H1 (cell line): ENCODE data around the gene F11. TPM values are rescaled to one million over a fixed set of nuclear protein-coding genes. Genes with fewer than 3 reads are reported as not detected.
A peak's percentile ranks its signal among the peaks of the same experiment; 100 is the strongest.

ENCODE experiments used
- CTCF ChIA-PET: fragments of 300-600 bp; sonication (Branson Sonifier 250); formaldehyde crosslinking; loops from one replicate; lab custom pipeline; 2021; ENCODE audit not compliant: partially characterized antibody; lab: Charles Lee
- POLR2A ChIA-PET: fragments of 300-600 bp; sonication (Branson Sonifier 250); formaldehyde crosslinking; loops from one replicate; lab custom pipeline; 2021; ENCODE audit warnings: inconsistent platforms; ENCODE audit not compliant: partially characterized antibody; lab: Charles Lee
- DNase-seq, 2 experiments: peaks; one replicate each; pipeline versions ENCODE4 v3.0.0 to v3.0.0-alpha.2; 2010 to 2022; ENCODE audit warnings: low spot score in 2 of 2, low read depth in 1 of 2, mixed read lengths in 1 of 2
- FAIRE-seq: peaks from 2 replicates; lab custom pipeline; 2011; peaks lifted over from hg19 to GRCh38; lab: Jason Lieb, UNC
- H2AFZ ChIP-seq: 2 replicates; pipeline ENCODE4 v1.8.1; 2012; ENCODE audit warnings: low read length, inconsistent platforms
- H2AK5ac ChIP-seq: 2 replicates; pipeline ENCODE4 v1.6.1; 2013; ENCODE audit warnings: low read depth, low read length
- H2BK120ac ChIP-seq: replicated peaks from 2 replicates; pipeline ENCODE3; 2013; ENCODE audit warnings: low read depth, low read length, inconsistent platforms
- H2BK12ac ChIP-seq: 2 replicates; pipeline ENCODE4 v1.6.1; 2013; ENCODE audit warnings: low read depth, low read length
- H2BK15ac ChIP-seq: 2 replicates; pipeline ENCODE4 v1.6.1; 2013; ENCODE audit warnings: low read length
- H2BK20ac ChIP-seq: 2 replicates; pipeline ENCODE4 v1.6.1; 2013; ENCODE audit warnings: low read length
- H2BK5ac ChIP-seq: 2 replicates; pipeline ENCODE4 v1.6.1; 2013; ENCODE audit warnings: low read depth, low read length
- H3K14ac ChIP-seq: 2 replicates; pipeline ENCODE4 v1.6.1; 2013; ENCODE audit warnings: inconsistent platforms; ENCODE audit not compliant: insufficient read length
- H3K18ac ChIP-seq: 2 replicates; pipeline ENCODE4 v1.6.1; 2013; ENCODE audit warnings: low read length; ENCODE audit errors: extremely low read depth
- H3K23ac ChIP-seq: 2 replicates; pipeline ENCODE4 v1.6.1; 2013; ENCODE audit warnings: inconsistent platforms; ENCODE audit not compliant: insufficient read length
- H3K23me2 ChIP-seq: 2 replicates; pipeline ENCODE4 v1.6.1; 2013; ENCODE audit warnings: low read depth, low read length
- H3K27ac ChIP-seq: 2 replicates; pipeline ENCODE4 v1.6.1; 2011; ENCODE audit warnings: low read depth, low read length, inconsistent platforms
- H3K27me3 ChIP-seq, 4 experiments: replicated peaks in 1 of 4; 1 replicate in 1 of 4; 2 replicates in 3 of 4; pipeline versions ENCODE4 v1.6.1 to v1.8.1; 2011 to 2013; ENCODE audit warnings: low read length in 3 of 4, mild to moderate bottlenecking in 3 of 4, inconsistent platforms in 2 of 4, mixed read lengths in 2 of 4, moderate library complexity in 1 of 4; ENCODE audit not compliant: control insufficient read depth in 3 of 4, insufficient read depth in 3 of 4; ENCODE audit errors: extremely low read depth in 1 of 4
- H3K36me3 ChIP-seq, 4 experiments: 2 replicates each; pipeline versions ENCODE4 v1.6.1 to v1.8.1; 2011 to 2013; ENCODE audit warnings: mild to moderate bottlenecking in 4 of 4, low read length in 3 of 4, moderate library complexity in 2 of 4, control low read depth in 1 of 4, inconsistent platforms in 1 of 4; ENCODE audit not compliant: insufficient read depth in 4 of 4, control insufficient read depth in 2 of 4
- H3K4ac ChIP-seq: replicated peaks from 2 replicates; pipeline ENCODE3; 2013; ENCODE audit warnings: low read length, low read depth, mixed read lengths, inconsistent platforms; ENCODE audit not compliant: insufficient read length
- H3K4me1 ChIP-seq, 4 experiments: replicated peaks in 1 of 4; 1 replicate in 1 of 4; 2 replicates in 3 of 4; pipeline versions ENCODE4 v1.6.1 to v1.8.1; 2011 to 2013; ENCODE audit warnings: low read length in 3 of 4, inconsistent platforms in 2 of 4, mixed read lengths in 1 of 4; ENCODE audit not compliant: insufficient read depth in 4 of 4, control insufficient read depth in 3 of 4
- H3K4me2 ChIP-seq, 2 experiments: 2 replicates each; pipeline versions ENCODE4 v1.6.1 to v1.8.1; 2011 to 2013; ENCODE audit warnings: low read depth in 2 of 2, low read length in 2 of 2, control low read depth in 1 of 2, inconsistent platforms in 1 of 2, mild to moderate bottlenecking in 1 of 2; ENCODE audit not compliant: insufficient read depth in 1 of 2
- H3K4me3 ChIP-seq, 4 experiments: fragments of 200-600, 300-600 bp in 1 of 4; sonication (generic), shearing (Covaris generic), sonication (Bioruptor Twin) in 1 of 4; 2 replicates each; pipeline versions ENCODE4 v1.5.1 to v1.8.1; 2011 to 2016; ENCODE audit warnings: low read length in 4 of 4, low read depth in 3 of 4, control low read depth in 2 of 4, inconsistent platforms in 2 of 4, mild to moderate bottlenecking in 2 of 4, mixed read lengths in 1 of 4, moderate library complexity in 1 of 4; ENCODE audit not compliant: insufficient read depth in 2 of 4; ENCODE audit errors: extremely low read depth in 1 of 4
- H3K56ac ChIP-seq: replicated peaks from 2 replicates; pipeline ENCODE3; 2013; ENCODE audit warnings: low read depth, mild to moderate bottlenecking, mixed read lengths, low read length, inconsistent platforms; ENCODE audit not compliant: insufficient read length
- H3K79me1 ChIP-seq: 2 replicates; pipeline ENCODE4 v1.6.1; 2013; ENCODE audit warnings: low read depth, low read length, control low read depth
- H3K79me2 ChIP-seq, 2 experiments: 2 replicates each; pipeline versions ENCODE4 v1.6.1 to v1.8.1; 2012 to 2013; ENCODE audit warnings: low read length in 2 of 2, mild to moderate bottlenecking in 2 of 2, inconsistent platforms in 1 of 2; ENCODE audit not compliant: insufficient read depth in 2 of 2, control insufficient read depth in 1 of 2
- H3K9ac ChIP-seq, 4 experiments: replicated peaks in 1 of 4; 1 replicate in 1 of 4; 2 replicates in 3 of 4; pipeline versions ENCODE4 v1.6.1 to v1.8.1; 2011 to 2013; ENCODE audit warnings: low read depth in 3 of 4, low read length in 3 of 4, control low read depth in 2 of 4, mild to moderate bottlenecking in 2 of 4, moderate library complexity in 2 of 4, inconsistent platforms in 1 of 4; ENCODE audit errors: extremely low read depth in 1 of 4
- H3K9me3 ChIP-seq, 2 experiments: 2 replicates each; pipeline versions ENCODE4 v1.6.1 to v1.8.1; 2012 to 2013; ENCODE audit warnings: mild to moderate bottlenecking in 2 of 2, moderate library complexity in 2 of 2, control low read depth in 1 of 2, inconsistent platforms in 1 of 2, low read depth in 1 of 2, low read length in 1 of 2, mixed read lengths in 1 of 2; ENCODE audit not compliant: insufficient read depth in 2 of 2
- H4K20me1 ChIP-seq, 2 experiments: replicated peaks in 1 of 2; 2 replicates each; pipeline versions ENCODE3 to v1.8.1; 2011 to 2013; ENCODE audit warnings: inconsistent platforms in 2 of 2, low read length in 2 of 2, mild to moderate bottlenecking in 1 of 2; ENCODE audit not compliant: insufficient read depth in 2 of 2, control insufficient read depth in 1 of 2
- H4K5ac ChIP-seq: 2 replicates; pipeline ENCODE4 v1.6.1; 2013; ENCODE audit warnings: low read length, low read depth, mixed read lengths, inconsistent platforms; ENCODE audit not compliant: insufficient read length
- H4K8ac ChIP-seq: 2 replicates; pipeline ENCODE4 v1.8.0; 2013; ENCODE audit warnings: mild to moderate bottlenecking, moderate library complexity, low read length, inconsistent platforms; ENCODE audit not compliant: insufficient read depth; ENCODE audit errors: extremely low read depth
- H4K91ac ChIP-seq: replicated peaks from 2 replicates; pipeline ENCODE3; 2013; ENCODE audit warnings: low read length, mixed read lengths, inconsistent platforms; ENCODE audit not compliant: insufficient read length
- BCL11A ChIP-seq, 2 experiments: IDR thresholded peaks; one replicate each; pipeline ENCODE4 v1.6.1; 2011; ENCODE audit warnings: low read depth in 2 of 2, low read length in 2 of 2, mild to moderate bottlenecking in 2 of 2
- EGR1 ChIP-seq: IDR thresholded peaks from 2 replicates; pipeline ENCODE4 v1.6.1; 2011; ENCODE audit warnings: low read depth, low read length, borderline replicate concordance
- NRF1 ChIP-seq: IDR thresholded peaks from 2 replicates; pipeline ENCODE4 v1.6.1; 2011; ENCODE audit warnings: mild to moderate bottlenecking, low read depth, low read length, improper control_type of control experiment
- WGBS, 2 experiments: shearing (Covaris generic) in 1 of 2; methylation state at CpG; one replicate each; pipeline versions ENCODE4 v1.1.6 to v1.1.7; 2013 to 2015; ENCODE audit warnings: low lambda C conversion rate in 2 of 2, mixed read lengths in 2 of 2, inconsistent platforms in 1 of 2, low coverage in 1 of 2, missing lambda C conversion rate in 1 of 2; ENCODE audit not compliant: insufficient replicate concordance in 2 of 2, insufficient coverage in 1 of 2, insufficient read length in 1 of 2; ENCODE audit errors: extremely low coverage in 1 of 2, missing lambda C conversion rate in 1 of 2; 5-methylcytosine and 5-hydroxymethylcytosine counted together
- polyA plus RNA-seq, 7 experiments: library from polyadenylated mRNA; depleted of rRNA in 3 of 7; stranded (reverse) in 5 of 7; unstranded in 2 of 7; fragments of >200 nt in 5 of 7; fragments of 200-250 nt in 2 of 7; gene quantifications; 1 replicate in 5 of 7; 2 replicates in 1 of 7; 4 replicates in 1 of 7; pipeline versions ENCODE4 v1.2.1 to v1.2.3, GENCODE V29; 2011 to 2013; ENCODE audit warnings: missing spikeins in 2 of 7, mixed read lengths in 2 of 7
- total RNA-seq: library from RNA; stranded (reverse); fragmentation: NEBNext Ultra II Directional; extraction: Animal tissue kit (Norgen Biotek cat#: 25700); gene quantifications from 2 replicates; pipeline ENCODE4 v1.2.1, GENCODE V29; 2021

F11 gene
- total and polyA plus RNA-seq, 2 of the 8 experiments (the other 6 are each of a cell fraction or from before 2014, with no cell fraction given) = 0.27 to 0.99 TPM

DNA sequence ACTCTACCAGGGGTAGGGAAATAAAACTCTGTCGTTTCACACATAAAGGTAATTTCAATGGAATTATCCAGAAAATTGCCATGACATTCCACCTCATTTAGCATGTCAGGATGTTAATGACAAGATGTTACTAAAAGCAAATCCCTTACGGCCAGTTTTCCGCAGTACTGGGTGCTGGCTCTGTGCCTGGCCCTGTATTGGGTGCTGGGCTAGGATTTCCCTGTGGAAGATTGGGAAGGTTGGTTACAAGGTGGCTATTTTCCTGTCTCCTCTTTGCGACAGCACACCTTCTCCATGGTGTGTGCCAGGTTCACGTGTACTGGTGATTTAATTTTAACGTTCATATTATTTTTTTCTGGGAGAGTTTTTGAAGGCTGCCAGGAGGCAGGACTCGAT, 25.5 kb upstream of the F11 start:
- Histone ChIP-seq H2AFZ (no peak overlapping the region), H3K9ac (0 out of 7 replicates have a peak overlapping the region, but pooled peaks of 1 of the 4 experiments have one; percentile 13), H2BK20ac (no peak overlapping the region), H2BK120ac (peak overlapping the region; percentile 8), H3K79me2 (peaks cover 4 to 23% of the 10 kb centered on the region in 2 experiments; a peak in 2 of 4 replicates), H3K27me3 (no peaks in the 10 kb centered on the region), H3K4me1 (peaks cover 0 to 6% (median 4%) of the 10 kb centered on the region in 4 experiments; a peak in 5 of 7 replicates), H2BK12ac (peak overlapping the region; percentile 96), H3K27ac (no peak overlapping the region), H4K91ac (peak overlapping the region; percentile 14), H4K20me1 (peaks cover 0 to 3% of the 10 kb centered on the region in 2 experiments), H3K9me3 (no peaks in the 10 kb centered on the region; a peak in 2 of 4 replicates), H3K36me3 (peaks cover 2 to 31% (median 16%) of the 10 kb centered on the region in 4 experiments; a peak in 5 of 8 replicates), H2AK5ac (peak overlapping the region; percentile 61; the same call in 1 of the 2 replicates), H3K4me3 (no peak overlapping the region), H3K14ac (no peak overlapping the region), H3K23ac (no peak overlapping the region), H3K4ac (peak overlapping the region; percentile 10), H2BK5ac (peak overlapping the region; percentile 96), H2BK15ac (0 out of 2 replicates have a peak overlapping the region, but pooled peaks have one; percentile 65), H3K18ac (peak overlapping the region; percentile 89; the same call in 1 of the 2 replicates), H3K4me2 (peak overlapping the region; percentile 37 to 95; a peak in 2 of 4 replicates), H3K79me1 (no peaks in the 10 kb centered on the region), H3K56ac (no peak overlapping the region), H3K23me2 (peaks cover 3% of the 10 kb centered on the region; the same call in 1 of the 2 replicates), H4K8ac (no peak overlapping the region), H4K5ac (peak overlapping the region; percentile 6)
- DNase-seq = no peak
- TF ChIP-seq EGR1 (no peak), NRF1 (peak; percentile 12; the same call in 1 of the 2 replicates), BCL11A (IDR thresholded peaks at IDR 0.05; ENCODE audit: low read depth in 2 of 2, low read length in 2 of 2) (peak in 1 of 2 experiments; percentile 2)
- 80% methylated on average over 7 of the region's 7 CpGs; no CpG with 5 or more reads in 1 of the 2 experiments for WGBS, 2 experiments
- ChIA-PET CTCF (interaction anchor here (0.9 kb wide), 1 partner anchor 14 kb away, joined by 3 read pairs; no protein-coding TSS in a partner anchor), POLR2A (interaction anchor here (0.9 to 2.3 kb wide), 4 partner anchors 9 to 49 kb away, joined by 3 to 8 read pairs (median 7); partner anchors contain the start of gene CYP4V2)
- no peak for FAIRE-seq
